H9 (cell line): ENCODE results near the gene INTS6L. TPM values are rescaled to one million over a fixed set of nuclear protein-coding genes. Genes with fewer than 3 reads are reported as not detected.

Experiments used
- DNase-seq: peaks from one replicate; pipeline ENCODE4 v3.0.0-alpha.2; 2017
- H2AFZ ChIP-seq: one replicate; pipeline ENCODE4 v1.6.1; 2013; ENCODE audit warnings: mild to moderate bottlenecking, low read length, control low read depth, moderate library complexity
- H2AK5ac ChIP-seq: 2 replicates; pipeline ENCODE4 v1.6.1; 2013; ENCODE audit warnings: low read length, control low read depth, mixed read lengths; ENCODE audit not compliant: insufficient read length
- H2BK120ac ChIP-seq: one replicate; pipeline ENCODE4 v1.6.1; 2013; ENCODE audit warnings: low read depth, mild to moderate bottlenecking, low read length, control low read depth, inconsistent platforms; ENCODE audit not compliant: poor library complexity, severe bottlenecking
- H2BK12ac ChIP-seq: 2 replicates; pipeline ENCODE4 v1.6.1; 2013; ENCODE audit warnings: low read length, control low read depth, mixed read lengths, low read depth; ENCODE audit not compliant: insufficient read length
- H2BK15ac ChIP-seq: 2 replicates; pipeline ENCODE4 v1.6.1; 2013; ENCODE audit warnings: low read depth, low read length, control low read depth
- H2BK20ac ChIP-seq: one replicate; pipeline ENCODE4 v1.6.1; 2013; ENCODE audit warnings: low read depth, mild to moderate bottlenecking, low read length, control low read depth, inconsistent platforms; ENCODE audit not compliant: poor library complexity, severe bottlenecking
- H2BK5ac ChIP-seq: 2 replicates; pipeline ENCODE4 v1.6.1; 2013; ENCODE audit warnings: low read length, control low read depth, mixed read lengths; ENCODE audit not compliant: insufficient read length
- H3K14ac ChIP-seq: 2 replicates; pipeline ENCODE4 v1.6.1; 2013; ENCODE audit warnings: low read length, control low read depth; ENCODE audit not compliant: insufficient read depth
- H3K18ac ChIP-seq: 2 replicates; pipeline ENCODE4 v1.6.1; 2013; ENCODE audit warnings: low read depth, mild to moderate bottlenecking, mixed read lengths, low read length, control low read depth; ENCODE audit not compliant: insufficient read length
- H3K23ac ChIP-seq: 2 replicates; pipeline ENCODE4 v1.6.1; 2013; ENCODE audit warnings: low read length, control low read depth, mixed read lengths, low read depth; ENCODE audit not compliant: insufficient read length
- H3K23me2 ChIP-seq: 2 replicates; pipeline ENCODE4 v1.6.1; 2013; ENCODE audit warnings: low read depth, mild to moderate bottlenecking, mixed read lengths, low read length, control low read depth; ENCODE audit not compliant: insufficient read length, poor library complexity, severe bottlenecking
- H3K27ac ChIP-seq: 2 replicates; pipeline ENCODE4 v1.5.1; 2013; ENCODE audit warnings: low read length, control low read depth, mixed read lengths, low read depth; ENCODE audit not compliant: insufficient read length
- H3K27me3 ChIP-seq: 2 replicates; pipeline ENCODE4 v1.6.1; 2013; ENCODE audit warnings: low read length, control low read depth, inconsistent platforms; ENCODE audit not compliant: insufficient read depth
- H3K4ac ChIP-seq: 2 replicates; pipeline ENCODE4 v1.6.1; 2013; ENCODE audit warnings: low read depth, mild to moderate bottlenecking, control low read depth, inconsistent platforms, low read length, moderate library complexity
- H3K4me1 ChIP-seq: 2 replicates; pipeline ENCODE4 v1.6.1; 2013; ENCODE audit warnings: low read length, control low read depth, inconsistent platforms; ENCODE audit not compliant: insufficient read depth
- H3K4me2 ChIP-seq: 2 replicates; pipeline ENCODE4 v1.6.1; 2013; ENCODE audit warnings: low read length, control low read depth, mixed read lengths; ENCODE audit not compliant: insufficient read length, insufficient read depth
- H3K56ac ChIP-seq: 2 replicates; pipeline ENCODE4 v1.6.1; 2013; ENCODE audit warnings: low read depth, mild to moderate bottlenecking, mixed read lengths, low read length, control low read depth; ENCODE audit not compliant: insufficient read length
- H3K79me1 ChIP-seq: 2 replicates; pipeline ENCODE4 v1.6.1; 2013; ENCODE audit warnings: low read depth, mild to moderate bottlenecking, moderate library complexity, low read length, control low read depth, inconsistent platforms; ENCODE audit not compliant: insufficient read depth, poor library complexity, severe bottlenecking
- H3K79me2 ChIP-seq: 2 replicates; pipeline ENCODE4 v1.6.1; 2013; ENCODE audit warnings: low read length, control low read depth, inconsistent platforms; ENCODE audit not compliant: insufficient read depth
- H3K9ac ChIP-seq: 2 replicates; pipeline ENCODE4 v1.6.1; 2013; ENCODE audit warnings: low read length, control low read depth, mixed read lengths; ENCODE audit not compliant: insufficient read length; ENCODE audit errors: extremely low read depth
- H3K9me3 ChIP-seq: one replicate; pipeline ENCODE4 v1.6.1; 2013; ENCODE audit warnings: low read depth, low read length, inconsistent platforms; ENCODE audit not compliant: control insufficient read depth
- H3T11ph ChIP-seq: one replicate; pipeline ENCODE4 v1.6.1; 2013; ENCODE audit warnings: mild to moderate bottlenecking, low read length, control low read depth, inconsistent platforms
- H4K20me1 ChIP-seq: one replicate; pipeline ENCODE4 v1.6.1; 2013; ENCODE audit not compliant: control insufficient read depth, insufficient read length, insufficient read depth
- H4K5ac ChIP-seq: 2 replicates; pipeline ENCODE4 v1.6.1; 2013; ENCODE audit warnings: low read depth, mild to moderate bottlenecking, mixed read lengths, low read length, control low read depth; ENCODE audit not compliant: insufficient read length
- H4K8ac ChIP-seq: replicated peaks from 2 replicates; pipeline ENCODE4 v1.6.1; 2013; ENCODE audit warnings: low read length, control low read depth, mixed read lengths, low read depth; ENCODE audit not compliant: insufficient read length
- H4K91ac ChIP-seq: 2 replicates; pipeline ENCODE4 v1.6.1; 2013; ENCODE audit warnings: low read depth, mild to moderate bottlenecking, moderate library complexity, mixed read lengths, low read length, control low read depth; ENCODE audit not compliant: insufficient read length
- H3K27ac Mint-ChIP-seq, 3 experiments: 2 replicates in 2 of 3; 3 replicates in 1 of 3; pipeline ENCODE4 v1.8.0; 2020 to 2021; ENCODE audit warnings: mixed read lengths in 3 of 3, mild to moderate bottlenecking in 1 of 3, moderate library complexity in 1 of 3
- H3K27me3 Mint-ChIP-seq: 2 replicates; pipeline ENCODE4 v1.8.0; 2021; ENCODE audit warnings: low read depth, mild to moderate bottlenecking, moderate library complexity, mixed read lengths
- H3K36me3 Mint-ChIP-seq, 3 experiments: 2 replicates in 2 of 3; 3 replicates in 1 of 3; pipeline ENCODE4 v1.8.0; 2020 to 2021; ENCODE audit warnings: low read depth in 3 of 3, mixed read lengths in 3 of 3; ENCODE audit not compliant: insufficient read depth in 1 of 3
- H3K4me1 Mint-ChIP-seq, 2 experiments: 2 replicates each; pipeline ENCODE4 v1.8.0; 2020; ENCODE audit warnings: mixed read lengths in 2 of 2
- H3K4me3 Mint-ChIP-seq, 2 experiments: 2 replicates in 1 of 2; 3 replicates in 1 of 2; pipeline ENCODE4 v1.8.0; 2020 to 2021; ENCODE audit warnings: mild to moderate bottlenecking in 2 of 2, mixed read lengths in 2 of 2, moderate library complexity in 1 of 2
- H3K9me3 Mint-ChIP-seq, 2 experiments: 2 replicates in 1 of 2; 3 replicates in 1 of 2; pipeline ENCODE4 v1.8.0; 2020; ENCODE audit warnings: mild to moderate bottlenecking in 2 of 2, mixed read lengths in 2 of 2, moderate library complexity in 1 of 2
- CTCF ChIP-seq: fragments of 200-600 bp; sonication (generic); conservative IDR thresholded peaks from 3 replicates; pipeline ENCODE4 v1.8.0; 2021; ENCODE audit warnings: antibody characterized with exemption, mild to moderate bottlenecking
- WGBS: extraction: QIAGEN DNeasy Blood & Tissue Kit; methylation state at CpG from one replicate; pipeline ENCODE4 v1.1.7; 2013; ENCODE audit warnings: missing lambda C conversion rate, low lambda C conversion rate, mixed read lengths; ENCODE audit not compliant: insufficient read length; ENCODE audit errors: extremely low coverage; 5-methylcytosine and 5-hydroxymethylcytosine counted together
- total RNA-seq: library from RNA; stranded (reverse); gene quantifications from 2 replicates; pipeline ENCODE4 v1.2.1, GENCODE V29; 2021

The INTS6L gene
- total RNA-seq, 1 experiment from 2014 or later, result 7.8 TPM

DNA sequence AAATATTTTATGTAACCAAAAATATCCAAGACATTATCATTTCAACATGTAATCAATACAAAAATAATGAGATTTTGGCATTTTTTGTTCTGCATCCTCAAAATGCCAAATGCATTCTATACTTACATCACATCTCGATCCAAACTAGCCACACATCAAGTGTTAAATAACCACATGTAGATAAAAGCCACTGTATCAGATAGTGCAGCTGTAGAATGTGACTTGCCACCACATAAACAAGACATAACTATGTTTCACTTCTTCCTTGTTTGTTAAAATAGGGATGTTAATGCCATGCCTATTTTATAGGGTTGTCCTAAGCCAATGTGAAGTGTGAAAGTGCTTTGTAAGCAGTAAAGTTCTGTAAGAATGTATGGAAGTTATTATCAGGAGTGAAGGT is 20.9 kb downstream of the INTS6L start:
- no peaks in the 10 kb centered on the region; the same call in none of the 2 replicates for H3K27me3 Mint-ChIP-seq
- Histone ChIP-seq H2AFZ (no peak overlapping the region), H2BK120ac (no peak overlapping the region), H3T11ph (no peak overlapping the region), H2BK15ac (no peak overlapping the region), H4K8ac (no peak overlapping the region), H2BK5ac (no peak overlapping the region), H3K9ac (no peak overlapping the region), H4K20me1 (no peaks in the 10 kb centered on the region), H3K23ac (no peak overlapping the region), H3K14ac (no peak overlapping the region), H3K4me2 (no peak overlapping the region), H3K27me3 (no peaks in the 10 kb centered on the region), H3K79me2 (no peaks in the 10 kb centered on the region), H3K79me1 (no peaks in the 10 kb centered on the region), H2BK12ac (no peak overlapping the region), H3K27ac (no peak overlapping the region), H3K18ac (no peak overlapping the region), H4K5ac (no peak overlapping the region), H4K91ac (no peak overlapping the region), H2AK5ac (no peak overlapping the region), H3K56ac (no peak overlapping the region), H3K9me3 (peaks cover 16% of the 10 kb centered on the region), H3K4ac (no peak overlapping the region), H2BK20ac (no peak overlapping the region), H3K23me2 (no peaks in the 10 kb centered on the region), H3K4me1 (no peaks in the 10 kb centered on the region)
- no peak overlapping the region for H3K27ac Mint-ChIP-seq
- H3K4me1 Mint-ChIP-seq, result peaks cover 0 to 7% of the 10 kb centered on the region in 2 experiments; a peak in 3 of 4 replicates
- H3K9me3 Mint-ChIP-seq, result peaks cover 54 to 58% of the 10 kb centered on the region in 2 experiments
- no peak overlapping the region for H3K4me3 Mint-ChIP-seq
- H3K36me3 Mint-ChIP-seq, result no peaks in the 10 kb centered on the region
- no CpG with 5 or more reads among the region's 1 CpG for WGBS
- DNase-seq, result no peak
- no peak for TF ChIP-seq CTCF
